Panc1 (cell line): ENCODE results near the gene SRD5A2. TPM values are rescaled to one million over a fixed set of nuclear protein-coding genes. Genes with fewer than 3 reads are reported as not detected.

Experiments used
- ATAC-seq: fragments of 200-7000 bp; cut with Tn5 transposase; 2 replicates; pipeline ENCODE4 v1.9.1; 2020; ENCODE audit warnings: mild to moderate bottlenecking, moderate library complexity
- BruUV-seq: library from RNA; stranded (reverse); fragments of 400-500 nt; replicated peaks from 2 replicates; lab custom pipeline; 2021; lab: Mats Ljungman, UMichigan
- CTCF ChIA-PET: fragments of 300-600 bp; sonication (Branson Sonifier 250); formaldehyde crosslinking; loops from one replicate; lab custom pipeline; 2022; ENCODE audit warnings: antibody characterized with exemption; lab: Charles Lee
- POLR2A ChIA-PET: fragments of 300-600 bp; sonication (Branson Sonifier 250); formaldehyde crosslinking; loops from one replicate; lab custom pipeline; 2022; ENCODE audit warnings: antibody characterized with exemption; lab: Charles Lee
- DNase-seq: peaks from one replicate; pipeline ENCODE4 v3.0.0-alpha.2; 2010; ENCODE audit warnings: low read depth, low spot score
- H3K27ac ChIP-seq: 2 replicates; pipeline ENCODE4 v1.5.1; 2011; ENCODE audit warnings: mild to moderate bottlenecking, low read length, inconsistent platforms
- H3K27me3 ChIP-seq: fragments of 200-500 bp; sonication (Bioruptor generic); 2 replicates; pipeline ENCODE4 v1.6.0; 2014; ENCODE audit warnings: low read length, inconsistent platforms; ENCODE audit not compliant: control insufficient read depth, insufficient read depth
- H3K36me3 ChIP-seq: fragments of 200-500 bp; sonication (Bioruptor generic); 2 replicates; pipeline ENCODE4 v1.5.1; 2014; ENCODE audit warnings: inconsistent platforms, mild to moderate bottlenecking, low read length, moderate library complexity; ENCODE audit not compliant: control insufficient read depth, insufficient read depth
- H3K4me1 ChIP-seq: 2 replicates; pipeline ENCODE4 v1.5.1; 2011; ENCODE audit warnings: inconsistent platforms, mild to moderate bottlenecking, low read length, moderate library complexity; ENCODE audit not compliant: control insufficient read depth, insufficient read depth
- H3K4me3 ChIP-seq, 2 experiments: 2 replicates each; pipeline ENCODE4 v1.5.1; 2011 to 2012; ENCODE audit warnings: low read depth in 2 of 2, low read length in 2 of 2, mild to moderate bottlenecking in 2 of 2, inconsistent platforms in 1 of 2, moderate library complexity in 1 of 2
- H3K9me3 ChIP-seq: fragments of 200-500 bp; sonication (Bioruptor generic); 2 replicates; pipeline ENCODE4 v1.5.1; 2014; ENCODE audit warnings: low read depth, mild to moderate bottlenecking, inconsistent platforms, low read length, moderate library complexity; ENCODE audit not compliant: control insufficient read depth, insufficient read depth
- POLR2AphosphoS5 ChIP-seq: IDR thresholded peaks from 2 replicates; pipeline ENCODE4 v1.6.1; 2012; ENCODE audit warnings: mild to moderate bottlenecking, low read depth, low read length, moderate library complexity
- SIN3A ChIP-seq: IDR thresholded peaks from 2 replicates; pipeline ENCODE4 v1.6.1; 2012; ENCODE audit warnings: low read depth, mild to moderate bottlenecking, low read length, moderate library complexity, borderline replicate concordance; ENCODE audit not compliant: insufficient read depth
- TCF7L2 ChIP-seq: IDR thresholded peaks from 2 replicates; pipeline ENCODE4 v1.6.1; 2011; ENCODE audit warnings: mild to moderate bottlenecking, low read depth, low read length, inconsistent platforms
- in situ Hi-C: cut with HindIII; loops from 2 replicates; pipeline ENCODE4 v1.10.0; 2016; ENCODE audit warnings: low sequenced_read_pairs, low pct_unique_long_range_greater_than_20kb
- intact Hi-C: fragments of 100-400 bp; cut with micrococcal nuclease; formaldehyde crosslinking; loops from one replicate; pipeline ENCODE4 v1.10.0; 2022; ENCODE audit not compliant: unreplicated experiment
- total RNA-seq: library from RNA; stranded (reverse); gene quantifications from one replicate; pipeline ENCODE4 v1.2.1, GENCODE V29; 2021; ENCODE audit not compliant: unreplicated experiment
- TF ChIP-seq, protein P1 (sequence below): fragments of 450-650 bp; IDR thresholded peaks from 2 replicates; pipeline ENCODE4 v1.5.1; 2017; ENCODE audit warnings: mild to moderate bottlenecking
- TF ChIP-seq, protein P2 (sequence below), 2 experiments: IDR thresholded peaks; 2 replicates each; pipeline ENCODE4 v1.6.1; 2011 to 2012; ENCODE audit warnings: low read depth in 2 of 2, control low read depth in 1 of 2, low read length in 1 of 2, mild to moderate bottlenecking in 1 of 2, moderate library complexity in 1 of 2; ENCODE audit not compliant: insufficient read depth in 1 of 2

SRD5A2 gene
- total RNA-seq, 1 experiment from 2014 or later = not detected

DNA sequence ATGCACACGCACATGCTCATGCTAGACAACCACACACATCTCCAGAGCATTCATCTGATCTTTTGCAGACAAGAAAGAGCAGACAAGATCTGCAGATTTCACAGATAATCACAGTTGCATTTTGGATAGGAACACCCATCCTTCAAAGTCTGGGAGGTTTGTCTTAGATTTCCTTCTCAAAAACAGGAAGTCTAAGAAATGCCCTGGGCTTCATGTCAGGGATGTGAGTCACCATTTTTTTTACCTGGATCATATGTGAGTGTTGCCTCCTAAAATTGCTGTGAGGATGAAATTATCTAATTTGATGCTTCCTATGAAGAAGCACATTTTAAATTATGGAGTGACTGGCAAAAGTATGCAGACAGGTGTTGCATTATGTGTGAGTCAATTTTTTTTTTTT, 46.1 kb downstream of the SRD5A2 start:
- H3K27me3 ChIP-seq = peaks cover 2% of the 10 kb centered on the region; the same call in 1 of the 2 replicates
- no peak overlapping the region for H3K4me3 ChIP-seq
- CTCF ChIA-PET = no interaction called here
- DNase-seq (no peak), ATAC-seq (no peak)
- no TSS peak for BruUV-seq
- intact Hi-C loops (no loop called here), in situ Hi-C loops (no loop called here)
- POLR2A ChIA-PET = no interaction called here
- no peaks in the 10 kb centered on the region for H3K9me3 ChIP-seq
- TF ChIP-seq, protein P1, sequence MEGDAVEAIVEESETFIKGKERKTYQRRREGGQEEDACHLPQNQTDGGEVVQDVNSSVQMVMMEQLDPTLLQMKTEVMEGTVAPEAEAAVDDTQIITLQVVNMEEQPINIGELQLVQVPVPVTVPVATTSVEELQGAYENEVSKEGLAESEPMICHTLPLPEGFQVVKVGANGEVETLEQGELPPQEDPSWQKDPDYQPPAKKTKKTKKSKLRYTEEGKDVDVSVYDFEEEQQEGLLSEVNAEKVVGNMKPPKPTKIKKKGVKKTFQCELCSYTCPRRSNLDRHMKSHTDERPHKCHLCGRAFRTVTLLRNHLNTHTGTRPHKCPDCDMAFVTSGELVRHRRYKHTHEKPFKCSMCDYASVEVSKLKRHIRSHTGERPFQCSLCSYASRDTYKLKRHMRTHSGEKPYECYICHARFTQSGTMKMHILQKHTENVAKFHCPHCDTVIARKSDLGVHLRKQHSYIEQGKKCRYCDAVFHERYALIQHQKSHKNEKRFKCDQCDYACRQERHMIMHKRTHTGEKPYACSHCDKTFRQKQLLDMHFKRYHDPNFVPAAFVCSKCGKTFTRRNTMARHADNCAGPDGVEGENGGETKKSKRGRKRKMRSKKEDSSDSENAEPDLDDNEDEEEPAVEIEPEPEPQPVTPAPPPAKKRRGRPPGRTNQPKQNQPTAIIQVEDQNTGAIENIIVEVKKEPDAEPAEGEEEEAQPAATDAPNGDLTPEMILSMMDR = no peak
- TF ChIP-seq SIN3A (no peak), POLR2AphosphoS5 (no peak), TCF7L2 (no peak)
- TF ChIP-seq, protein P2, sequence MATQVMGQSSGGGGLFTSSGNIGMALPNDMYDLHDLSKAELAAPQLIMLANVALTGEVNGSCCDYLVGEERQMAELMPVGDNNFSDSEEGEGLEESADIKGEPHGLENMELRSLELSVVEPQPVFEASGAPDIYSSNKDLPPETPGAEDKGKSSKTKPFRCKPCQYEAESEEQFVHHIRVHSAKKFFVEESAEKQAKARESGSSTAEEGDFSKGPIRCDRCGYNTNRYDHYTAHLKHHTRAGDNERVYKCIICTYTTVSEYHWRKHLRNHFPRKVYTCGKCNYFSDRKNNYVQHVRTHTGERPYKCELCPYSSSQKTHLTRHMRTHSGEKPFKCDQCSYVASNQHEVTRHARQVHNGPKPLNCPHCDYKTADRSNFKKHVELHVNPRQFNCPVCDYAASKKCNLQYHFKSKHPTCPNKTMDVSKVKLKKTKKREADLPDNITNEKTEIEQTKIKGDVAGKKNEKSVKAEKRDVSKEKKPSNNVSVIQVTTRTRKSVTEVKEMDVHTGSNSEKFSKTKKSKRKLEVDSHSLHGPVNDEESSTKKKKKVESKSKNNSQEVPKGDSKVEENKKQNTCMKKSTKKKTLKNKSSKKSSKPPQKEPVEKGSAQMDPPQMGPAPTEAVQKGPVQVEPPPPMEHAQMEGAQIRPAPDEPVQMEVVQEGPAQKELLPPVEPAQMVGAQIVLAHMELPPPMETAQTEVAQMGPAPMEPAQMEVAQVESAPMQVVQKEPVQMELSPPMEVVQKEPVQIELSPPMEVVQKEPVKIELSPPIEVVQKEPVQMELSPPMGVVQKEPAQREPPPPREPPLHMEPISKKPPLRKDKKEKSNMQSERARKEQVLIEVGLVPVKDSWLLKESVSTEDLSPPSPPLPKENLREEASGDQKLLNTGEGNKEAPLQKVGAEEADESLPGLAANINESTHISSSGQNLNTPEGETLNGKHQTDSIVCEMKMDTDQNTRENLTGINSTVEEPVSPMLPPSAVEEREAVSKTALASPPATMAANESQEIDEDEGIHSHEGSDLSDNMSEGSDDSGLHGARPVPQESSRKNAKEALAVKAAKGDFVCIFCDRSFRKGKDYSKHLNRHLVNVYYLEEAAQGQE (IDR thresholded peaks at IDR 0.05; ENCODE audit: insufficient read depth in 1 of 2, low read depth in 2 of 2, low read length in 1 of 2) = no peak
- H3K27ac ChIP-seq = no peak overlapping the region
- H3K4me1 ChIP-seq = no peaks in the 10 kb centered on the region
- no peaks in the 10 kb centered on the region for H3K36me3 ChIP-seq

DNA sequence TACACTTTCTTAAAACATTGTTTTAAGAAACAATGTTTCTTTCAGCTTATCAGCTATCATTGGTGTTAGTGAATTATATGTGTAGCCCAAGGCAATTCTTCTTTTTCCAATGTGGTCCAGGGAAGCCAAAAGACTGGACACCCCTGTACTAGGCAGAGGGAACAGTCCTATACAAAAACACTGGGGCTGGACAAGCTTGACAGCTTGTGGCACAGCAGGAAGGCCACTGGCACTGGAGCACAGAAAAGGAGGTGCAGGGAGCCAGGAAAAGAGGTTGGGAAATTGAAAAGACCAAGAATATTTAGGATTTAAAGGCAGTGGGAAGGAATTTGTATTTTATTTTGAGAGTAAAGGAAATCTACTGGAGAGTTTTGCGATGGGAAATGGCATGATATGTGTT, 47.7 kb downstream of the SRD5A2 start:
- no peak overlapping the region for H3K27ac ChIP-seq
- no peaks in the 10 kb centered on the region for H3K9me3 ChIP-seq
- in situ Hi-C loops = no loop called here
- H3K4me1 ChIP-seq = no peaks in the 10 kb centered on the region
- ChIA-PET CTCF (interaction anchor here (0.6 kb wide), 1 partner anchor 168 kb away, joined by 3 read pairs; no protein-coding TSS in a partner anchor), POLR2A (no interaction called here)
- no peaks in the 10 kb centered on the region for H3K36me3 ChIP-seq
- DNase-seq (no peak), ATAC-seq (no peak)
- TF ChIP-seq, protein P1 = no peak
- no peak for TF ChIP-seq POLR2AphosphoS5
- TF ChIP-seq, protein P2 (IDR thresholded peaks at IDR 0.05; ENCODE audit: insufficient read depth in 1 of 2, low read depth in 2 of 2, low read length in 1 of 2) = no peak
- TF ChIP-seq SIN3A = no peak
- TF ChIP-seq TCF7L2 = no peak
- H3K27me3 ChIP-seq = peaks cover 2% of the 10 kb centered on the region; the same call in 1 of the 2 replicates
- intact Hi-C loops = no loop called here
- BruUV-seq = no TSS peak
- no peak overlapping the region for H3K4me3 ChIP-seq
